Loucy (cell line): ENCODE measurements around the gene MST1.
"Not testable (repeated sequence)": the region's sequence is repeated elsewhere in the genome, so short reads cannot be mapped to it uniquely, and the experiment has no call there.

Experiments
- CTCF ChIP-seq: fragments of 200-600 bp; sonication (generic); conservative IDR thresholded peaks from 2 replicates; pipeline ENCODE4 v1.5.1; 2014; ENCODE audit warnings: mild to moderate bottlenecking, antibody characterized with exemption, low read length
- EZH2phosphoT487 ChIP-seq: fragments of 200-600 bp; IDR thresholded peaks from 2 replicates; pipeline ENCODE4 v1.6.1; 2018; ENCODE audit warnings: antibody characterized with exemption, mild to moderate bottlenecking, moderate library complexity, borderline replicate concordance

- not testable (repeated sequence) for TF ChIP-seq CTCF, EZH2phosphoT487
Observed at GRCh38 chr3:49689908-49690624, 792 bp upstream of the MST1 start.
